ENCODE measurements around the gene FARP1.

DNA sequence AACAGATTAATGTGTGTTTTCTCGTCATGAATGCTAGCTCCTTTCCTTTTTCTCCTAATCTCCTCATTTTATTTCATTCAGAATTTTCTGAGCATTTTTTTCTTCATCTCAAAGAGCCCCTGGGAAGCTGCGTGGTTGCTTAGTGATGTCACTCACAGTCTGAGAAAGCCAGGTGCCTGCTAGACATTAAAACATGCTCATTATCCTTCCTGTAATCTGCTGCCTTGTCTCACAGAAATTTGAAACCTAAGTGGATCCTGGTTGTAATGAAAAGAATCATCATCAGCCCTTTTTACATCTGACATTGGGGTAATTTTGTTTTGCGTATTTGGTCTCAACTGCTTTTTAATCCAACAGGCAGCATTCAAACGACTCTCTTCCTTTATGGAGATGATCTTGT is 142.4 kb downstream of the FARP1 start:
- TF ChIP-seq, protein P1, sequence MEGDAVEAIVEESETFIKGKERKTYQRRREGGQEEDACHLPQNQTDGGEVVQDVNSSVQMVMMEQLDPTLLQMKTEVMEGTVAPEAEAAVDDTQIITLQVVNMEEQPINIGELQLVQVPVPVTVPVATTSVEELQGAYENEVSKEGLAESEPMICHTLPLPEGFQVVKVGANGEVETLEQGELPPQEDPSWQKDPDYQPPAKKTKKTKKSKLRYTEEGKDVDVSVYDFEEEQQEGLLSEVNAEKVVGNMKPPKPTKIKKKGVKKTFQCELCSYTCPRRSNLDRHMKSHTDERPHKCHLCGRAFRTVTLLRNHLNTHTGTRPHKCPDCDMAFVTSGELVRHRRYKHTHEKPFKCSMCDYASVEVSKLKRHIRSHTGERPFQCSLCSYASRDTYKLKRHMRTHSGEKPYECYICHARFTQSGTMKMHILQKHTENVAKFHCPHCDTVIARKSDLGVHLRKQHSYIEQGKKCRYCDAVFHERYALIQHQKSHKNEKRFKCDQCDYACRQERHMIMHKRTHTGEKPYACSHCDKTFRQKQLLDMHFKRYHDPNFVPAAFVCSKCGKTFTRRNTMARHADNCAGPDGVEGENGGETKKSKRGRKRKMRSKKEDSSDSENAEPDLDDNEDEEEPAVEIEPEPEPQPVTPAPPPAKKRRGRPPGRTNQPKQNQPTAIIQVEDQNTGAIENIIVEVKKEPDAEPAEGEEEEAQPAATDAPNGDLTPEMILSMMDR (IDR thresholded peaks at IDR 0.05), result no peak
- TF ChIP-seq POLR2A (IDR thresholded peaks at IDR 0.05), result no peak
